Hematopoietic multipotent progenitor cell treated with erythropoietin and hydrocortisone succinate and interleukin-3 and kit ligand, for 4 days (in vitro differentiated cells): ENCODE results near the gene DIP2A.

Source experiments
- DNase-seq: peaks from one replicate; pipeline ENCODE4 v3.0.0-alpha.2; 2015

The DIP2A gene

DNA sequence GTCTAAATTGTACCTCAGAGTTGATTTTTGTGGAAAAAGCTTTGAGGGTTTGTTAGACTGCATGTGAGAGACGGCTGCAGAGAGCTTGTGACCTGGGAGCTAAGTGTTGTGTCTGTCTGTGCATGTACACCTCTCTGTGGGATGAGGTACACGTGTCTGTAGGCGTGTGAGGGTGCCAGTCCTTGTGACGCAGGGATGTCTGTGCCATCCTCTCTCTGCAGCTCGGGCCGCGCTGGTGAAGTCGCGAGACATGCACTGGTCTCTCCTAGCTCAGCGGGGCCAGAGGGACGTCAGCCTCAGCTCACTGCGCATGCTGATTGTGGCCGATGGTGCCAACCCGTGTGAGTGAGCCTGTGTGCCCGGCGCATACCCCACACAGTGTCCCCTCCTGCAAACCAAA, 79.6 kb downstream of the DIP2A start:
- no peak for DNase-seq

DNA sequence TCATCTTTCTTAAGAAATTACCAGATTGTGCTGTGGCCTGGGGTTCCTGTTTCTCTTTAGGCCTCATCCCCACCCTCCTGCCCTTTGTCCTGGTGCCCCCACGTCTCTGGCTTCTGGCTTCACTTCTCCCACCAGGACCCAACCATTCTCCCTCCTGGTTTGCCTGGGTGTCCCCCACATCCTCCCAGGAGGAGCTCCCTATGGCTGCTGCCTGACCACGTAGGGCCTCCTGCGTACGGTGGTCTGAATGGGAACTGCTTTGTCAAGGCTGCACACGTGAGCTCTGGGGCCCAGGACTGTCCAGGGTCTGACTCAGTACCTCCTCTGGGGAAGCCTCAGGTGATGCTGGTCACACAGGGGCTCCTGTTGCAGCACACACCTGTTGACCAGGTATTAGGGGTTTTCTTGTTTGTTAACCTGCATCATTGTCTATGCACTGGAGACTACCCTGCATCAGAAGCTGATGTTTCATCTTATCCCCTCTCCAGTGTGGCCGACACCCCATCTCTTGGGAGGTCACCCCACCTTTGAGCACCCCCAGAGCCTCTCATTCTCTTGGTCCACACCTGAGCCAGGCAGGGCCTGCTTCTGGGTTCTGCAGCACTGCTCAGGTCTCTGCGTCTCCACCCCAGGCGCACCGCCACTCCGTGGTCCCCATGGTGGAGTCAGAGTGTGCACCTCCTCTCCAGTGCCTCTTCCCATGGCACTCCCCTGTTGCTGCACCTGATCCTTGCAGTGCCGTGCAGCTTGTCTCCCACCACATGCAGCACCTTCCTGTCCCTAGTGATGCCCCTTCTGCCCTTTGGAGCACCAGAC, 80.4 kb downstream of the DIP2A start:
- no peak for DNase-seq

DNA sequence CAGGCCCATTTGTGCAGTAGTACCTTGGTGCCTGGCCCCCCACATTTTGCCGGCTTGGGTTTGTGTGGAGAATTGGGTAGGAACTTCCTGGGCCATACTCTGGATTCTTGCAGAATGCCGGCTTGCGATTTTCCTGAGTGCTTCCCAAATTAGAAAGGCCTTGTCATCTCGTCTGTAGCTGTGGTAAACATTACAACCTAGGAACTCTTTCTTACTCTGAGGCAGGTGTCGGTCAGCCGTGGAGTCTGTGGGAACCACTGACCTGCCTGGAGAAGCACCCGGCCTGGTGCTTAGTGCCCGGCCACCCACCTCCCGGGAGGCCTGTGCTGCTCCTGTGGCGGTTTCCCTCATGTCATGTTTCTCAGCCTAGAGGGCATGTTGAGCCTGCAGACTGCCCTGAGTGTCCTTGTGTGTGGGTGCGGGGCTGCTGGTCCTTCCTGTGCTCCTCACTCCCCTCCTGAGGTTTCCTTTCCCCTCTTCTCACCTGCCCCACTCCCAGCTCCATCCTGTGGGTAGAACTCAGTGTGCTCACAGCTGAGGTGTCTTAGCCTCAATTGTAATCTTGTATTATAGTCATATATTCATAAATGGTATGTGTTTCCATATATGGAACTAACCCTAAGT, 81.5 kb downstream of the DIP2A start:
- no peak for DNase-seq

DNA sequence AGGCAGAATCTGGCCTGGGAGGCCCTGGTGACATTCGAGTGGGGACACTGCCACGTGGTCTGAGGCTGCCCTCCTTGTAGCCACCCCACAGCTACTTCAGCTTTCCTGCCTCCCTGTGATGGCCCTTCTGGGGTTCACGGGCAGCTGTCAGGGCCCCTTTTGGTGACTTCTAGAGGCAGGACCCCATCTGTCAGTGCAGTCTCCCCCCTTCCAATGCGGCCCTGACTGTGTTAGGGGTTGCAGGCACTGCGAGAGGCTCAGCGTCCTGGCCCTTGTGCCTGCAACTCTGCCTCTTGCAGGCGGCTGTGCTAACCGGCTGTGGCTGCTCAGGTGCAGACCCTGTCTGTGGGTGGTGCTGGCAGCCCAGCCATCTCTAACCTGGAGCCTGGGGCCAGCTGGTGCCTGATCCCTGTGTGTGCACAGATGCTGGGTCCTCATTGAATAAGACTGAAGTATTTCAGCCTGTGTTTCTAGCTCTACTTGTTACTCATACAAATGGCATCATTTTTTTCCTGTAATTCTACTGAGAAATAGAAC, 84.0 kb downstream of the DIP2A start:
- no peak for DNase-seq

DNA sequence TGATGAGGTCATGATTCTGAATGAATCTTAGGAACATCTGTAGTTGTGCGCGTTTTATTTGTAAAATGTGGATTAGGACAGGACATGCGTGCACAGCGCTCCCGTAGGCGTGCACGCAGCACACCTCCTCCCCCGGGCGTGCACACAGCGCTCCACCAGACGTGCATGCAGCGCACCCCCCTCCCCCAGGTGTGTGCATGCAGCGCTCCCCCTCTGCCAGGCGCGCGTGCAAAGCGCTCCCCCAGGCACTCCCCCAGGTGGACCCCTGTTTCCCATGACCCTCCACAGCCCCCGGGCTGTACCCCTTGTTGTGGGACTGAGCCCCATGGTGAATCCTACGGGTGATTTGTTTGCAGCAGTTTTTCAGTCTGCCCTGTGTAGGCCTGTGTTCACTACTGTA, 84.6 kb downstream of the DIP2A start:
- no peak for DNase-seq

DNA sequence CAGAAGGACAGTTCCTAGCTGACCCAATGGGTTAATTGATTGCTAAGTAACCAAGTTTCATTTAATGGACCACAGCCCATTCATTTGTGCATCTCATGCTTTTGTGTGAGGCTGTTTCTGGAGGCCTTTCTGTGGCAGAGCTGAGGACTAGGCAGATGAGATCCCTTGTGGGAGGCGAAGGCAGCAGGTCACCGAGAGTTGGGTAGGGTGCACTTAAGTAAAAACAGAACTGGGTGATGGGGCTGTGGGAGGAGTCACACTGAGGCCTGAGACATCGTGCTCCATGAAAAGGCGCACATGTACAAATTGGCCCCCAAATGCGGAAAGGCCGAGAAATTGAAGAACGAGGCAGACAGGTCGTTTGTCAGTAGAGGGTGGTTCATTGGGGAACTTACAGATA, 85.3 kb downstream of the DIP2A start:
- DNase-seq: no peak

DNA sequence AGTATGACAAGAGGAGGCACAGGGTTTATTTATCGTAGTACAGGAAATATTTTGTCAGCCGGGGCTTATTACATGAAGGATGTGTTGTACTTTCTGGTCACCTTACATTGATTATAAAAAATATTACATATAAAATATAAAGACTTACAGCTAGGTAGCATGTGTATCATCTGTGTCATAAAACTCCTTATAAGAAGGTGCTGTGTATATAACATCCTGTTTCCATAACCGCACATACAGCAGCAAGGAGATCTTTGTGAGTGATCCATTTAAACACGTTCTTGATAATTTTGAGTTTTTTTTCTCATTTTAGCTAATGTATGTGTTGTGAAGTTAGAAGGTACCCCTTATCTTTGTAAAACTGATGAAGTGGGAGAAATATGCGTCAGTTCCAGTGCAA, 86.1 kb downstream of the DIP2A start:
- DNase-seq: no peak

DNA sequence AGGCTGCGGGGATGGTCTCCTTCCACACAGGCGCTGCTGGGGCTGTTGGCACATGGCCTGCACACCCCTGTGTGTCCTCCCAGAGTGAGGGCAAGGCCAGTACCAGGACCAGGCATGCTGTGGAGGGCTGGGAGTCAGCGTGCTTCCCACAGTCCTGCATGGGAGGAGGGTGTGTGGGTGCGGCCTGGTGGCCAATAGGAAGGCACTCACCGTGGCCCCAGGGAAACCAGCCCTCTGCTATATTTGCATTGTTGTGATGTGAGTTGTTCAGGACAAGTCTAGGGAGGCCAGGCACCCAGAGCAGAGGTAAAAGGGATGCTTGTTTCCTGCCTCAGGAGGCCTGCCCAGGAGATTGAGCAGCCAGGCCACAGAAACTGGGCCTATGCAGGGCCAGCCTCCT, 86.7 kb downstream of the DIP2A start:
- DNase-seq: no peak

DNA sequence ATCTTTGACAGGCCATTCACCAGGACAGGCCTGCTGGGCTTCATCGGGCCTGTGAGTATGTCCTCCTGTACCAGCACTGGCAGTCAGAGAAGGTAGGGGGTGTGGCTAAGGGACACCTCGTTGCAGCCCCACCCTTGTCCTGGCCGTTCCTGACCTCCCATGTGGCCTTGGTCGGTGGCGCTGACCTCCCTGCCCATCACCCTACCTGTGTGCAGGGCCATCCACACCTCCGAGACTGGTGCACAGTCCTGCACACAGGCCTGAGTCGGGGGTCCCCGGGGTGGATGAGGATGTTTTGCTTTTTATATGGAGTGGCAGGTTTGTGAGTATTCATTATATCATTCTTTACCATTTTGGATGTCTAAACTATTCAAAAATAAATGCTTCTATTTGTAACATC, 87.2 kb downstream of the DIP2A start:
- no peak for DNase-seq

DNA sequence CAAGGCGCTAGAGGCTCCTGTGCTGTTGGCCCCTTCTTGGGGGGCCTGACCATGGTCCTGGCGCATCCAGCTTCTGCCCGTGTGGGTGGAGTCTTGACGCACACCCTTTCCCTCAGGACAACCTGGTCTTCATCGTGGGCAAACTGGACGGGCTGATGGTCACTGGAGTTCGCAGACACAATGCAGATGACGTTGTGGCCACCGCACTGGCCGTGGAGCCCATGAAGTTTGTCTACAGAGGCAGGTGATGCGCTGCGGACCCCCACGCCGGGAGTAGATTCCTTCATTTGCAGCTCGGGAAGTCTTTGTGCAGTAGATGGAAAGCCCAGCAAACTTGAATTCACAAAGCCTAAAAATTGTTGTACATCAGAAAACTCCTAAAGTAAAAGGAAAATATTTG, 88.1 kb downstream of the DIP2A start:
- no peak for DNase-seq

DNA sequence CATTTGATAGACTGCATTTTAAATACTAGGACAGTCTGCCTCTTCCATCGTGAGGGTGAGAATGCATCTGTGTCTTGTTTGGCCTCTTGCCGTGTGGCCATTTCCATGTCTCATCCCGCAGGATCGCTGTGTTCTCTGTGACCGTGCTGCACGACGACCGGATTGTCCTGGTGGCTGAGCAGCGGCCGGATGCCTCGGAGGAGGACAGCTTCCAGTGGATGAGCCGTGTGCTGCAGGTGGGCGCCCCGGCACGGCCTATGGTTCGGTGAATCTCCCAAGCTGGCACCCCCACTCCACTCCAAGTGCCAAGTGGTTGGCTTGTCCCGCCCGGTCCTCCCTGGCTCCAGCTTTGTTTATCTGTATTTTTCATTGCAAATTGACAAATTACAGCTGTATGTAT, 91.0 kb downstream of the DIP2A start:
- no peak for DNase-seq

DNA sequence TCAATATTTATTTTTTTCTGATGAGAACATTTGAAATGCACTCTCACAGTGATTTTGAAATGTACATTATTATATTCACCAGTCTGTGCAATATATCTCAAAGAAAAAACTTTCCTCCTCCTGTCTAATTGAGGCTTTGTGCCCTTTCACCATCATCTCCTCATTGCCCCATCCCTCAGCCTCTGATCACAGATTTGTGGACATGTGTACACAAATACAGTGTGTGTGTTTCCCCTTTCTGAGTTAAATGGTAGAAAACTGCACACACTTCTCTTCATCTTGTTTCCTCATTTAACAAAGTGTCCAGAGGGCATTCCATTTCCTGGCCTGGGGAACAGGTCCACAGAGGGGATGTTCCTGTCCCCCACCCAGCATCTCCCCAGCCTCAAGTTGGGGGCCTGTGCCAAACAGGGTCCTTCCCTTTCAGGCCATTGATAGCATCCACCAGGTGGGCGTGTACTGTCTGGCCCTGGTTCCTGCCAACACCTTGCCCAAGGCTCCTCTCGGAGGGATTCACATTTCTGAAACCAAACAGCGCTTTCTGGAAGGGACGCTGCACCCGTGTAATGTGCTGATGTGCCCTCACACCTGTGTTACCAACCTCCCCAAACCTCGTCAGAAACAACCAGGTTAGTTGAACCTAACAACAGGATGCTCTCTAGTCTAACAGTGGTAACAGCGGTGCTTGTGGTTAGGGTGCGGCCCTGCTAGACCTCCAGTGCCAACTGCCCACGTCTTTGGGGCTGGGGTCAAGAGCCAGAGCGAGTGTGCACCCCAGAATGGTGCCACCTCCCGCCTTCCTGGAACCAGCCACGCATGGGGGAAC, 91.6 kb downstream of the DIP2A start:
- peak; percentile 21 for DNase-seq

DNA sequence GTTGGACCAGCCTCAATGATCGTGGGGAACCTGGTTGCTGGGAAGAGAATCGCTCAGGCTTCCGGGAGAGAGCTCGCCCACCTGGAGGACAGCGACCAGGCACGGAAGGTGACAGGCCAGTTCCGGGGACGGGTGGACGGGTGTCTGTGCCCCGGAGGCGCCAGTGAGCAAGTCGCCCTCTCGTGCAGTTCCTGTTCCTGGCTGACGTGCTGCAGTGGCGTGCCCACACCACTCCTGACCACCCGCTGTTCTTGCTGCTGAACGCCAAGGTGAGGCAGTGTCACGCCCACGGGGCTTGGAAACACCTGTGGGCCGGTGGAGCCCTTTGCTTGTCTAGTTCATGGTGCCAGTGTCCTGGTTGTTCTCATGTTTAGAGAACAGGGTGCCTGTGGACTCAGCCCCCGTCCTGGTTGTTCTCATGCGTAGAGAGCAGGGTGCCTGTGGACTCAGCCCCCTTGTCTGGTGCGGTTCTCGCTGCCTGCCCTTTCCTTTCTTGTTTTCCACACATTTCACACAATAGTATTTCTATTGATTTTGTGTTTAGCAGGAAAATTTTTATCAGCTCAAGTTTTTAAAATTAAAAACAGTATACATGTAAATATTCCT, 93.0 kb downstream of the DIP2A start:
- peak; percentile 83 for DNase-seq

DNA sequence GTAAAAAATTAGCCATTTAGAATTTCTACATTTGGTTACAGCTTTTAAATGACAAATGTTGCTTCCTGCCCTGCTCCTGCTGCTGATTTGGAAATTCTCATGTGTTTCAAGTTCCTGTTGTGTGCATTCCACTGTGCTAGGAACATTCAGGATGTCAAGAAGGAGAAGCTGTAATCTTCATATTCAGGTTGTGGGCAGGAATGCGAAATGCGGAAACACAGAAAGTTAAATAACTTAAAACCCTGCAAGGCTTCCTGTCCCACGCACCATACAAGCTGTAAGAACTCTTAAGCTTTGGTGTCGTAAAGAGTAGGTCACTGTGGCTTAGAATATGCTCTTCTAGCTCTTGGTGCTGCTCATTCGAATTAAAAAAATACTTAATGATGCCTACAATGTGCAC, 93.6 kb downstream of the DIP2A start:
- DNase-seq: peak; percentile 69

DNA sequence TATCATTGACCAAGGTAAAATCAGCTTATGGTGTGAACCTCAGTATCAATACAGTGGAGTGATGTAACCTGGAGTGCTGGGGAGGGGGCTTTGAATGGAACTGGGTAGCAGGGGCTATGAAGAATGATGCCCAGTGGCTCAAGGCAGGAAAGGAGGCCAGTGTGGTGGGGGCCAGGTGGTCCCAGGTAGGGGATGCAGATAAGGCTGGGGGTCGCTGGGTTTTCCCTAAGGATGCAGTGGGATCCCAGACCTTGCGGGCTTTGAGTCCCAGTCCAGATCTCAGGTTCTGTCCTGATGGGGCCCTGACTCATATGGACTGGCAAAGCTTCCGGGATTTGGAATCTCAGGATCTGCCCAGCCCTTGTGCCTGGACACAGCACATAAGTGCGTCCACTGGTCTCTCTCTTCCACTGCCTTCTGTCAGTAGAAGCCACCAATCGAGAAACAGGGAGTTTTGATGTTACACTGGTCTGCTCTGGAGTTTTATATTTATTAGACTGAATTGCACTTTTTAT, 94.2 kb downstream of the DIP2A start:
- no peak for DNase-seq

DNA sequence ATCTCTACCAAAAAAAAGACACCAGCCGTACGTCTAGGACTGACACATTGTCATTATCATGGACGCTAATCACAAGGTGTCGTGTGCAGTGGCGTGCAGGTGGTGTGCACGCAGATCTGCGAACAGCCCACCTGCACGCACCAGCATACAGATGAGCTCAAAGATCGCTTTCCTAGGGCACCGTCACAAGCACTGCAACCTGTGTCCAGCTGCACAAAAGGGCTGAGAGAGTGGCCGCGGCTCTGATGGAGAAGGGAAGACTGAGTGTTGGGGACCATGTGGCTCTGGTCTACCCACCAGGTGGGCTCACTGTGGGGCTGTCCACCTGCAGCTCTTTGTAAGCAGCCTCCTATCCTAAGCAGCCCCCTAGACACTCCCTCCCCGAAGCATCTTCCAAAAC, 95.3 kb downstream of the DIP2A start:
- no peak for DNase-seq

DNA sequence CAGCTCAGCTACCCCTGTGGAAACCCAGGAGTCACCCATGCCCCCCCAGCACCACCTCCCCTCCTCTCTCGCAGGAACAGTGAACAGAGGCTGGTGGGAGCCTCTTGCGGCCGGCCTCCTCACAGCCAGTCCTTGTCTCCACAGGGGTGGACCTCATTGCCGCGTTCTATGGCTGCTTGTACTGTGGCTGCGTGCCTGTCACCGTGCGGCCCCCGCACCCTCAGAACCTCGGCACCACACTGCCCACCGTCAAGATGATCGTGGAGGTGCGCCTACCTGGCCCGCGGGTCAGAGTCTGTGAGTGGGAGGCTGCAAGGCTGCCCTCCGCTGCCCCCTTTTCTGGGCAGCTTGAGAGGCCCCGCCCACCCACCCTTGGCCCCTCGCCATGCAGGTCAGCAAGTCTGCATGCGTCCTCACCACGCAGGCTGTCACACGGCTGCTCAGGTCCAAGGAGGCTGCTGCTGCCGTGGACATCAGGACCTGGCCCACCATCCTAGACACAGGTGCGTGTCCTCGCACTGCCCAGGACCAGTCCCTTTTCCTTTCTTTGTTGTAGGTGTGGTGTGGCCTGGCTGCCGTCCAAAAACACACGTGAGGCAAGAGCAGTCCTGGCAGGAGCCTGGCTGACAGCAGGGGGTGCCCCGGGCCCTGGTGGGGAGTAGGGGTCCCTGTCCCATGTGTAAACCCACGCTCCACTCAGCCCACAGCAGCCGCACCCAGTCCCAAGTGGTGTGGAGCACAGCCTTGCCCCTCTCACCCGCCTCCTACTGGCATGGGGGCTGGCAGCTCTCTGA, 95.9 kb downstream of the DIP2A start:
- no peak for DNase-seq

DNA sequence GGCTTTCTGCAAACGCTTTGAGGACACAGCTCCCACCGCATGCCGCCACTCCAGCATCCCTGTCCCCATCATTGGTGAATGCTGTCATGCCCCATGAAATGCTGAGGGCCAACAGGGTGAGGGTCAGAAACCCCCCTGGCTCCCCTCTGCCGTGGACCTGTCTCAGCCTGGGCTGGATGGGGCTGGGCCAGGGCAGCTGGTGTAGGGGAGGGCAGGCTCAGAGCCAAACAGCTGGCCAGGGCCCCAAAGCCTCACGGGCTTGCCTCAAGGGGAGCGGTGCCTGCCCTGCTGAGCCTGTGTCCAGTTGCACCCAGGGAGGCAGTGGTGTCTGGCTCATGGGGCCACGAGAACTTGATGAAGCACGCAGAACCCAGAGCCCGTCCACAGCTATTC, 96.5 kb downstream of the DIP2A start:
- DNase-seq: no peak

DNA sequence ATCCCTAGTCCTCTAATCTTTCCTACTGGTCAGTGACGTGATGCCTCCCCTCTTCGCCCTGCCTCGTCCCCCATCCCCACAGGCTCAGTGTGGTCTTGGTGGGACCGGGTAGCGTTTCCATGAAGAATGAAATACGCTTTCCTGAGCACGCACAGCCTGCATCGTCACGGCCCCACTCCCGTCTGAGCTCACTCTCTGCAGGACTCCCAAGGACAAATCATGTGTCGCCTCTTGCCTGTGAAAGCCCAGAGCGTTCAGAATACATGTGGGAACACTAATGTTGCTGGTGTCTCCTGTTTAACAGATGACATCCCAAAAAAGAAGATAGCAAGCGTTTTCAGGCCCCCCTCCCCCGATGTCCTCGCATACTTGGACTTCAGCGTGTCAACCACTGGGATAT, 97.0 kb downstream of the DIP2A start:
- no peak for DNase-seq

DNA sequence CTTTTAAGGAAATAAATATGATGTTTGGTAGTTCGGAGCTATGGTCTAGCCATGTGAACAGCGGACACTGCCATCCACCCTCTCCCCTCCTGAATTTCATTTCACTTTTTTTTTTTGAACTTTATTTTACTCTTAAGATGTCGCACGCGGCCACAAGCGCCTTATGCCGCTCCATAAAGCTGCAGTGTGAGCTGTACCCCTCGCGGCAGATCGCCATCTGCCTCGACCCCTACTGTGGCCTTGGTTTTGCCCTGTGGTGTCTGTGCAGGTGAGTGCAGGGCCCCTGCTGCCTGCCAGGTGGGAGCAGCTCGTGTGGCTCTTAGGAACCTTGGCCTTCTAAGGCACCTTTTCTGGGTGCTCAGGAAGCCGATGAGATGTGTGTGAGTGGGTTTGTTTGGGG, 98.1 kb downstream of the DIP2A start:
- no peak for DNase-seq

DNA sequence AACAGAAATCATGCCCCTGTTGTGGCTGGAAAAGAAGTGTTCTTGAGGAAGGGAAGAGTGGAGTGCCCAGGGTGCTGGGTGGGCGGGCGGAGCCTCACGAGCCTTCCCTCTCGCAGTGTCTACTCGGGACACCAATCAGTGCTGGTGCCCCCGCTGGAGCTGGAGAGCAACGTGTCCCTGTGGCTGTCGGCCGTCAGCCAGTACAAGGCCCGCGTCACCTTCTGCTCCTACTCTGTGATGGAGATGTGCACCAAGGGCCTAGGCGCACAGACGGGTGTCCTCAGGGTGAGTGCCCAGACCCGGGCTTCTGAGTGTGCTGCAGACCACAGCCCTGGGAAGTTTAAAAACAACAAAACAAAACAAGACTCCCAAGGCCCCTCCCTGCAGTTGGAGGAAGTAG, 98.8 kb downstream of the DIP2A start:
- no peak for DNase-seq

DNA sequence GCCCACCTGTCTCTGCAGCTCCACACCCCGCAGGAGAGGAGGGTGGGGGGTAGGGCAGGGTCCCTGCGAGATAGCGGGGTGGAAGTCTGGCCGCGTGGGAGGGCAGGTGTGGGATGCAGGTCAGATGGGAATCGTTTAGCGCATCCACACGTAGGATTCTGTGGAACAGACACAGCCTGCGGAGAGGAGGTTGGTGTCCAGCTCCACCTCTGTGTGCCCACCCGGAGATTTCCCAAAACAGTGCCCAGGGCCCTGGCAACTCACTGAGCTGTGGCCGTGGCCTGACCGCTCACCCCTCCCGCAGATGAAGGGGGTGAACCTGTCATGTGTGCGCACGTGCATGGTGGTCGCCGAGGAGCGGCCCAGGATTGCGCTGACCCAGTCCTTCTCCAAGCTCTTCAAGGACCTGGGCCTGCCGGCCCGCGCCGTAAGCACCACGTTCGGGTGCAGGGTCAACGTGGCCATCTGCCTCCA, 99.3 kb downstream of the DIP2A start:
- no peak for DNase-seq
